Measurements from ENCODE around the gene SLC5A5. TPM values are rescaled to one million over a fixed set of nuclear protein-coding genes. Genes with fewer than 3 reads are reported as not detected.

The SLC5A5 gene
- total RNA-seq, 1 experiment from 2014 or later, result not detected

- BruUV-seq (replicated peaks), result no TSS peak
- TF ChIP-seq CTCF (IDR thresholded peaks at IDR 0.05; ENCODE audit: unreplicated experiment), result no peak
- H3K4me3 Mint-ChIP-seq (ENCODE audit: unreplicated experiment), result peak overlapping the region; percentile 98
- peak overlapping the region; percentile 99 for H3K27ac Mint-ChIP-seq (ENCODE audit: low read depth, unreplicated experiment)
- no peaks in the 10 kb centered on the region for H3K9me3 Mint-ChIP-seq (ENCODE audit: unreplicated experiment)
- POLR2A ChIA-PET, result interaction anchor here (0.6 to 4.2 kb wide), 7 partner anchors 11 to 524 kb away, joined by 3 to 223 read pairs (median 3); partner anchors contain the start of gene CCDC124
- DNase-seq (ENCODE audit: unreplicated experiment), result peak; percentile 24
- peaks cover 28% of the 10 kb centered on the region for H3K4me1 Mint-ChIP-seq (ENCODE audit: insufficient read depth, unreplicated experiment)
- CTCF ChIA-PET, result interaction anchor here (1.2 to 5.0 kb wide), 3 partner anchors 9 to 76 kb away, joined by 3 to 58 read pairs (median 37); partner anchors contain the start of genes CCDC124 and SLC5A5
- intact Hi-C loops (cut with micrococcal nuclease), result no loop called here
- H3K36me3 Mint-ChIP-seq (ENCODE audit: insufficient read depth, unreplicated experiment), result peaks cover 69% of the 10 kb centered on the region
- no peaks in the 10 kb centered on the region for H3K27me3 Mint-ChIP-seq (ENCODE audit: insufficient read depth, unreplicated experiment)
Measured at GRCh38 chr19:17861542-17862402, 10.0 kb upstream of the SLC5A5 start.

GRCh38 chr19:17862711-17863519, 8.8 kb upstream of the SLC5A5 start:
- Mint-ChIP-seq H3K4me1 (ENCODE audit: insufficient read depth, unreplicated experiment) (peaks cover 28% of the 10 kb centered on the region), H3K27me3 (ENCODE audit: insufficient read depth, unreplicated experiment) (no peaks in the 10 kb centered on the region), H3K27ac (ENCODE audit: low read depth, unreplicated experiment) (no peak overlapping the region), H3K4me3 (ENCODE audit: unreplicated experiment) (peak overlapping the region; percentile 98), H3K36me3 (ENCODE audit: insufficient read depth, unreplicated experiment) (peaks cover 72% of the 10 kb centered on the region), H3K9me3 (ENCODE audit: unreplicated experiment) (no peaks in the 10 kb centered on the region)
- TF ChIP-seq CTCF (IDR thresholded peaks at IDR 0.05; ENCODE audit: unreplicated experiment), result no peak
- intact Hi-C loops (cut with micrococcal nuclease), result no loop called here
- ChIA-PET CTCF (interaction anchor here (2.5 kb wide), 1 partner anchor 70 kb away, joined by 17 read pairs; the partner anchor contains the start of gene CCDC124), POLR2A (interaction anchor here (3.8 to 4.2 kb wide), 2 partner anchors 69 to 71 kb away, joined by 82 to 223 read pairs; partner anchors contain the start of gene CCDC124)
- no TSS peak for BruUV-seq (replicated peaks)
- DNase-seq (ENCODE audit: unreplicated experiment), result peak; percentile 15

- peaks cover 28% of the 10 kb centered on the region for H3K4me1 Mint-ChIP-seq (ENCODE audit: insufficient read depth, unreplicated experiment)
- intact Hi-C loops (cut with micrococcal nuclease), result no loop called here
- DNase-seq (ENCODE audit: unreplicated experiment), result peak; percentile 91
- ChIA-PET CTCF (interaction anchor here (0.7 to 2.5 kb wide), 4 partner anchors 9 to 240 kb away, joined by 3 to 17 read pairs (median 6); partner anchors contain the start of gene CCDC124), POLR2A (interaction anchor here (0.6 to 3.8 kb wide), 4 partner anchors 42 to 75 kb away, joined by 3 to 82 read pairs (median 4); partner anchors contain the start of gene CCDC124)
- no peak overlapping the region for H3K4me3 Mint-ChIP-seq (ENCODE audit: unreplicated experiment)
- no TSS peak for BruUV-seq (replicated peaks)
- H3K27ac Mint-ChIP-seq (ENCODE audit: low read depth, unreplicated experiment), result peak overlapping the region; percentile 31
- no peak for TF ChIP-seq CTCF (IDR thresholded peaks at IDR 0.05; ENCODE audit: unreplicated experiment)
- H3K9me3 Mint-ChIP-seq (ENCODE audit: unreplicated experiment), result no peaks in the 10 kb centered on the region
- H3K36me3 Mint-ChIP-seq (ENCODE audit: insufficient read depth, unreplicated experiment), result peaks cover 76% of the 10 kb centered on the region
- no peaks in the 10 kb centered on the region for H3K27me3 Mint-ChIP-seq (ENCODE audit: insufficient read depth, unreplicated experiment)
Measured at GRCh38 chr19:17863520-17864182, 8.1 kb upstream of the SLC5A5 start.

Data from MCF 10A (cell line).